Stimulated activated CD4-positive, alpha-beta T cell treated with anti-CD3 and anti-CD28 coated beads, TNF-alpha, amount 100 ng/mL, for 1 hour (primary cell): ENCODE data around the gene IFITM10.
"Not testable (repeated sequence)": the region's sequence is repeated elsewhere in the genome, so short reads cannot be mapped to it uniquely, and the experiment has no call there.

Source experiments
- DNase-seq, 3 donors: peaks; one replicate each; pipeline ENCODE4 v3.0.0-alpha.2; 2020; ENCODE audit warnings: low read depth in 3 of 3, low spot score in 1 of 3

Gene IFITM10

DNA sequence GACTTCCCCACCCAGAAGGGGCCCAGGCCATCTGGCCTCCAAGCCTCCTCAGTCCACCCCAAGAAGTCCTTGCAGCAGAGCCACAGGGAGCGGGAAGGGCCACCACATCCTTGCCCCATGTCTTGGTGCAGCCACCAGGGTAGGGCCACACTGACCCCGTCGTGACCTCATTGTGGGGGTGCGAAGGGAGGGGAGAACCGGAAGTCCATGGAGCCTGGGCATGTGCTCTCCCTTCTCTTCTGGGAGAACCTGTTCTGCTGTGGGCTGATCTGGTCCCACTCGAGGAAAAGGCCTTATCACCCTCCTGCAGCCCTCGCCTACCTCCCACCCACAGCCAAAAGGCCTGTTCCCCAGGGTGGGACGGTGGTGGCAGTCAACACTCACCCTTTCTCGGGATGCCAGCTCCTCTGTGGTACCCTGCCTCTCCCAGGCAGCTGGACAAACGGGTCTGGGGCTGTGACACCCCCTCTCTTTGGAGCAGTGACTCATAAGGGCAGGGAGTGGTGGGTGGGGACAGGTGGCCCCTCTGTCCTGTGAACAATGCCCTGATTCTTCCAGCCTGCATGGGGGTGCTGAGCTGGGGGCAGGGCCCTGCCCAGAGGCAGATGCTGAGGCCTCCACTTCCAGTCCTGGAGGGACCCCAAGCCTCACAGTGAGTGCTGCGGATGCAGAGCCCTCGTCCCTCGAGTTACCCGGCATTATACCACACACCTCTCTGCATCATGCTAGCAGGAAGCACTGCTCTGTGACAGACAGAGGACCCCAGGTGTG lies 27.9 kb upstream of the IFITM10 start:
- no peak for DNase-seq

DNA sequence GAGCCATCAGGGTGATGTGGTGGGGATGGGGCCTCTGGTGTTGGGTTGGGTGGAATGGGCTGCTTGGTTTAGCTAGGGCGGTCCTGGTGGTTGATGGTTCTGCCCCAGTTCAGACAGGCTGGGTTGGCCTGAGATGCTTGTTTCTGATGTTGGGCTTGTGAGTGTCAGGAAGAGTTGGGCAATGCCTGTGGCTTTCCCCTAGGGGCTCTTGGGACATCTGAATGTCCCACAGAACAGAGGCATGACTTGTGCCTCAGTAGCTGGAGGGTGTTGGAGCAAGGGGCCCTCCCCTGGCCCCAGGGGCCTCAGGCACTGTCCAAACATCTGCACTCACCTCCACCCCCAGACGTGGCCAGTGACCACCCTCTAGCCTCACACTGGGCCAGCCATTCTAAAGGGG lies 27.3 kb upstream of the IFITM10 start:
- no peak for DNase-seq

DNA sequence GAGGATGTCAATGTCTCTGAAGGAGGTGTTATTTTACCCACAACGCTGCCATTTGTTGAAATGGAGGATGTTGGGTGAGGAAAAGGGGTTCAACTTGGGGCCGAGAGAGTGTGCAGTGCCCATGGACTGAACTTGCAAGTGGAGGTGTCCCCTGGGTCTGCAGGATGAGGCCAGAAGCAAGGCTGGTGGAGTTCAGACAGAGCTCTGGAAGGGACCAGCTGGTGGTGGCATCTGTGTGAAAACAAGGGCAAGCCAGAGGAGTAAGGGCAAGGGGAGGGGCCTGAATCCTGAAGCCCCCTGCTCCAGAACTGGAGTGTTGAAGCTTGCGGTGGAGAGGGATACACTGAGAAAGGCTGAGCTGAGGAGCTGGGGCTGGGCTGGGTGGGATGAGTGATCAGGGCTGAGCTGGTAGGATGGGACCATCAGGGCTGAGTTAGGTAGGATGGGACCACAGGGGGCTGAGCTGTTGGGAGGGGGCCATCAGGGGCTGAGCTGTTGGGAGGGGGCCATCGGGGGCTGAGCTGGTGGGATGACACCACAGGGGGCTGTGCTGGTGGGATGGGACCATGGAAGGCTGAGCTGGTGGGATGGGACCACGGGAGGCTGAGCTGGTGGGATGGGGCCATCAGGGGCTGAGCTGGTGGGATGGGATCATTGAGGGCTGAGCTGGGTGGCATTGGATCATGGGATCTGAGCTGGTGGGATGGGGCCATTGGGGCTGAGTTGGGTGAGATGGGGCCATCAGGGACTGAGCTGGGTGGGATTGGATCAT lies 26.7 kb upstream of the IFITM10 start:
- DNase-seq = no peak

DNA sequence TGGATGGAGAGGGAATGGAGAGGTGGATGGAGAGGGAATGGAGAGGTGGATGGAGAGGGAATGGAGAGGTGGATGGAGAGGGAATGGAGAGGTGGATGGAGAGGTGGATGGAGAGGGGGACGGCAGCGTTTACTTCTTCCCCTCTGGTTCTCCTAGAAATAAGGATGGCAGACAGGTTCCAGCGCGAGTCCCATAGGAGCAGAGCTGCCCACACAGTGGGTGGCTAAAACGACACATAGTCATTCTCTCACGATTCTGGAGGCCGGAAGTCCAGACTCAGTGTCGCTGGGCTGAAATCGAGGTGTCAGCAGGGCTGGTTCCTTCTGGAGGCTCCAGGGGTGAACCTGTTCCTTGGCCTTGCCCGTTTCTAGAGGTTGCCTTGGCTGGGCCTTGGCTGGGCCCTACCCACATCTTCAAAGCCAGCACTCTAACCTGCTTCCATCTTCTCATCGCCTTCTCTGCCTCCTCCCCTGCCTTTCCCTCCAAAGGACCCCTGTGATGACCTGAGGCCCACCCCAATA lies 26.0 kb upstream of the IFITM10 start:
- no peak for DNase-seq

DNA sequence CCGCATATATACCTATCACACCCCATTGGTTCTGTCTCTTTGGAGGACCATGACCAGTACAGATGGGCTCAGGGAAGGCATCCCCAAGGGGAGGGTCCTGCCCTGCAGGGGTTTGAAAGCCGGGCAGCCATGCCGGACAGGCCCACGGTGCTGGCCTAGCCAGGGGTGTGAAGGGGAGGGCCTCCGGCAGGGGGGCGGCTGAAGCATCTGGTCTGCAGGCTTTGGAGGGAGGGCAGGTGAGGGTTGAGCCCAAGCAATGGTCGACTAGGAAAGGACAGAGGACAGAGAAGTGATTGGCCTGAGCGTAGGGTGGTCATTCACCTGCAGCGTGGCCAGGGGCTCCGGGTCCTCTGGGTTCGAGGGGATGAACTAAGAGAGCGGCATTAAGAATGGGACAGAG lies 24.5 kb upstream of the IFITM10 start:
- no peak for DNase-seq

DNA sequence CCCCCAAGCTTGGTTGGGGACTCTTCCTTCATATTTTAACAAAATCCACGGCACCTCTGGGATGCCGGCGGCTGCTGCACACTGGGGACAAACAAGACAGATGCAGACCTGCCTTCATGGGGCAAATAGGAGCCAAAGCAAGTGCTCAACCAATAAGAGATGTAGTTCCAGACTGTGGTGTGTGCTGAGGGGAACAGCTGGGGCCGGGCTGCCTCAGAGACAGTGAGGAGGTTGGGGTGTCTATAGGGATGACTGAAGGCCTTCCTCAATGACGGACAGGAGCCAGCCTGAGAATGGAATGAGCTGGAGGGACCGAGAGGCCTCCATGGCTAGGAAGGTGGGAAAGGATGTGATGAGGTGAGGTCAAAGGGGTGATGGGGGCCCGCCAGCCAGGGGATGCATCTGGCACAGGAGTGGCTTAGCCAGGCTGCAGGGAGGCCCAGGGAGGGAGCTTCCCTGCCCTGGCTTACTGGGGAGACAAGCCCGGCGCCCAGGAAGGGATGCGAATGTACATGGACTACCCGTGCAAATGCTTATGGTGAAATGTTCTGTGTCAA lies 23.7 kb upstream of the IFITM10 start:
- no peak for DNase-seq

DNA sequence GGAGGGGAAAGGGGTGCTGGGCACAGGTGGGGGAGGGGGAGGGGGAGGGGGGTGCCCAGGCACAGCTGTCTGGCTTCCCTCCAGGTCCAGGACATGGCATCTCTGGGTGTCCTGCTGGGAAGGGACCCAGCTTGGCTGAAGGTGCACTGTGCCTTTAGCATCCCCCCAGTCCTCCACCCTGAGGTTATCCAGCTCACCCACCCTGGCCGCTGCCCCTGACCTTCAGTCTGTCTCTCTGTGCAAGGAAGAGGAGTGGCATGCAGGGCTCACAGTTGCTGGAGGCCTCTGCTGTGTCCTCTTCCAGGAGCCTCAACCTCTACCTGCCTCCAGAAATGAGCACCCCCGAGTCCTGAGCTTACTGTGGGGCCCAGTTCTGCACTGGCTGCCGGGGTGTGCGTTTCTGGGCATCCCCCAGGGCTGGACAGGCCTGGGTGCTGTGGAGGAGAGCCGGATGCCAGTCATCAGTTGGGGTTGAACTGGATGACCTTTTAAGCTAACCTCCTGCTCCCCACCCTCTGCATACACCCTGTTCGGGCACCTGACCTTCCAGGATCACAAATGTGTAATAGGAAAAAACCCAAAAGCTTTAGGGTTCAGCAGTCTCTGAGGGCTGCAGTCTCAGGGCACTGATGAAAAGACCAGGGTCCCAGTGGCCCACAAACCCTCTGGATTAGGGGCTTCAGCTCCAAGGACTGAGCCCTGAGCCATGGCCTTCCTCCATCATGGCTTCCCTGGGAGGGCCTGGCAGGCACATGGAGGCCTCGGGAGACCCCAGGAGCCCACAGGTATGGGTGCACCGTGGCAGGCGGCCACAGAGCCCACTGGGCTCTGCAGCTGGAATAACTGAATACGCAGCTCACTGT lies 23.0 kb upstream of the IFITM10 start:
- no peak for DNase-seq

DNA sequence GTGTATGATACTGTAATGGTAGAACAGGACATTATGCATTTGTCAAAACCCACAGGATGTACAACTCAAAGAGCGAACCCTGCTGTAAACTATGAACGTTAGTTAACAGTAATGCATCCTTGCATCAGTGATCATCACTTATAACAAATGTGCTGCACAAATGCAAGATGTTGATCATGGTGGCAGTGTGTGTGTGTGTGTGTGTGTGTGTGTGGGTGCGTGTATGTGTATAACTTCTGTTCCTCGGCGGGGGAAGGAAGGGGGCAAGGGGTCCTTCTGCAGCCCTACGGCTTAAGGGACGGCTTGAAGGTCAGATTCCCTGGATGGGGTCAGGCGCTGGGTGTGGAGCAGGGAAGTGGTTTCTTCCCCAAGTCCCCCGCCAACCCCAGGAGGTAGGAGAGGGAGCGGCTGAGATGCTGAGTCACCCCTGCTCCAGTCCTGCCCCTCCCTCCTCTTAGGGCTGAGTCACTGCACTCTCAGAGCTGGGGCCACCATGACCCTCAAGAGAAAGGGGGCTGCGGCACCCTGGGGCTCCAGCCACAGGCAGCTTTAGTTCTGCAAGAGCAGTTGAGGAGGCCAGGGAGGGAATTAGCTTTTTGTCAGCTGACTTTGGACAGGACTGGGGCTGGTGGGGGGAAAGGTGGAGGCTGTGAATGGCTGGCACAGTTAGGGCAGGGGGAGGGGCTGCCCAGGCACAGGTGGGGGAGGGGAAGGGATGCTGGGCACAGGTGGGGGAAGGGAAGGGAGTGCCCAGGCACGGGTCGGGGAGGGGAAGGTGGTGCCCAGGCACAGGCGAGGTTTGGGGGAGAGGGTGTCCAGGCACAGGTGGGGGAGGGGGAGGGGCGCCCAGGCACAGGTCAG lies 22.1 kb upstream of the IFITM10 start:
- peak in 1 of 3 donors; percentile 31 for DNase-seq

DNA sequence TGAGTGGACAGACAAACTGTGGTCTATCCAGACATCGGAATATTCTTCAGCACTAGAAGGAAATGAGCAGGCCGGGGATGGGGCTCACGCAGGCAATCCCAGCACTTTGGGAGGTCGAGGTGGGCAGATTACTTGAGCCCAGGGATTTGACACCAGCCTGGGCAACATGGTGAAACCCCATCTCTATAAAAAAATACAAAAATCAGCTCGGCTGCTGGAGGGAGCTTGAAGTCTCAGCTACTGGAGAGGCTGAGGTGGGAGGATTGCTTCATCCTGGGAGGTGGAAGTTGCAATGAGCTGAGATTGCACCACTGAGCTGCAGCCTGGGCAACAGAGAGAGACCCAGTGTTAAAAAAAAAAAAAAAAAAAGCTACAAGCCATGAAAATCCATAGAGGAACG lies 21.3 kb upstream of the IFITM10 start:
- DNase-seq = no peak

DNA sequence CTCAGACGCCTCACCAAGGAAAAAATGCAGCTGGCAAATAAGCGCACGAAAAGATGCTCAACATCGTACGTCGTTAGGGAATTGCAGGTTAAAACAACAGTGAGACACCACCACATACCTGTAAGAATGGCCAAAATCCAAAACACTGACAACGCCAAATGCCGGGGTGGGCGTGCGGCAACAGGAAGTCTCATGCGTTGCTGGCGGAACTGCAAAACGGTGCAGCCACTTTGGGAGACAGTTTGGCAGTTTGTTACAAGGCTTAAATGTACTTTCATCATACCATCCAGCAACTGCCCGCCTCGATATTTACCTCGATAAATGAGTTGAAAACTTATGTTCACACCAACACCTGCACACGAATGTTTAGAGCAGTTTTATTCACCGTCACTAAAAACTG lies 20.9 kb upstream of the IFITM10 start:
- DNase-seq = no peak

DNA sequence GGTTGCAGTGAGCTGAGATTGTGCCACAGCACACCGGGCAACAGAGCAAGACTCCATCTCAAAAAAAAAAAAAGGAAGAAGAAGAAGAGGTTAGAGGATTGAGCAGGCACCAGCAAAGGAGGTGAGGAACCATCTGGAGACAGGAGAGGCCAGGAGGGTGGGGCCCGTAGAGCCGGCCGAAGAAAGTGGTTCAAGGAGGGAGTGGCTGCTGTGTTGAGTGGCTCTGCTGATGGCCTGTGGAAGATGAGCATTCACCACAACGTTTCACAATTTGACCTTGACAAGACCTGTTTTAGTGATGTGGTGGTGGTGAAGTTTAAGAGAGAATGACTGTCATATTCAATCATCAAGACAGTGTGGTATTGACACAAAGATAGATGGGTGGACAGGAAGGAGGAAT lies 20.1 kb upstream of the IFITM10 start:
- no peak for DNase-seq

DNA sequence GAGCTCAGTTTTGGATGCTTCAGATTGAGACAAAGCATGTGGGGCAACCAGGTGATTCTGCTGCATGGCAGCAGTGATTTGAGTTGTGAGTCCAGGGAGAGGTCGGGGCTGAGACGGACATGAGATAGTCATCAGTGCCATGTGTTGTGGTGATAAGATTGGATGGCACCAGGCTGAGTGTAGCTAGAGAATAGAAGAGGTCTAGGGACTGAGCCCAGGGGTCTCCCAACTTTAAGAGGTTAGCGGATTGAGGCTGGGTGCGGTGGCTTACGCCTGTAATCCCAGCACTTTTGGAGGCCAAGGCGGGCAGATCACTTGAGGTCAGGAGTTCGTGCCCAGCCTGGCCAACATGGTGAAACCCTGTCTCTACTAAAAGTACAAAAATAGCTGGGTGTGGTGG lies 19.7 kb upstream of the IFITM10 start:
- DNase-seq = no peak

DNA sequence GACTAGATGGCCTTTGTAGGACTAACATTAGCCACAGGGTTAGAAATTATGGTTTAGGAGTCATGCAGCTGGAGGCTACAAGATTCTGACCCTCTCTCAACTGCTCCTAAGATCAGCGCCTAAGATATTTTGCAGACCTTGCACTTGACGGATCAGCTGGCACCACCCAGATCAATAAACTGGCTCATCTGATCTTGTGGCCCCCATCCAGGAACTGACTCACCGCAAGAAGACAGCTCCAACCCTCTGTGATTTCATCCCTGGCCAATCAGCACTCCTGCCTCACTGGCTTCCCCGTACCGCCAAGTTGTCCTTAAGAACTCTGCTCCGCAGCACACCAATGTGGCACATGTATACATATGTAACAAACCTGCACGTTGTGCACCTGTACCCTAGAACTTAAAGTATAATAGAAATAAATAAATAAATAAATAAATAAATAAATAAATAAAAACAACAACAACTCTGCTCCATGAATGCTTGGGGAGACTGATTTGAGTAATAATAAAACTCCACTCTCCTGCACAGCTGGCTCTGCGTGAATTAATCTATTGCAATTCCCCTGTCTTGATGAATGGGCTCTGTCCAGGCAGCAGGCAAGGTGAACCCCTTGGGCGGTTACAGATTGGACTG lies 19.0 kb upstream of the IFITM10 start:
- not testable (repeated sequence) for DNase-seq

DNA sequence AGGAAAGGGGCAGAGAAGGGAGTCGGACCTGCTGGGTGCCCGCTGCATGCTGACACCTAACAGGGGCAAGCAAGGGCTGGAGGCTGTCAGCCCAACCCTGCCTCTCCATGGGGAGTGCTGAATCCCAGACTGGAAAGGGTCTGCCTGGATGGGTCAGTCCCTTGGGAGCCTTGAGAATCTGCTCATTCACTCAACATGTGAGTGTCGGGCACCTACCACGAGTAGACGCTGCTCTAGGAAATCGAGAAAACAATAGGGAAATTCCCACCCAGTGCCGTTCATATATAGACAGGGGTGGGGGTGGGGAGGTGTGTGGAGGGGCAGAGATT lies 17.7 kb upstream of the IFITM10 start:
- no peak for DNase-seq

DNA sequence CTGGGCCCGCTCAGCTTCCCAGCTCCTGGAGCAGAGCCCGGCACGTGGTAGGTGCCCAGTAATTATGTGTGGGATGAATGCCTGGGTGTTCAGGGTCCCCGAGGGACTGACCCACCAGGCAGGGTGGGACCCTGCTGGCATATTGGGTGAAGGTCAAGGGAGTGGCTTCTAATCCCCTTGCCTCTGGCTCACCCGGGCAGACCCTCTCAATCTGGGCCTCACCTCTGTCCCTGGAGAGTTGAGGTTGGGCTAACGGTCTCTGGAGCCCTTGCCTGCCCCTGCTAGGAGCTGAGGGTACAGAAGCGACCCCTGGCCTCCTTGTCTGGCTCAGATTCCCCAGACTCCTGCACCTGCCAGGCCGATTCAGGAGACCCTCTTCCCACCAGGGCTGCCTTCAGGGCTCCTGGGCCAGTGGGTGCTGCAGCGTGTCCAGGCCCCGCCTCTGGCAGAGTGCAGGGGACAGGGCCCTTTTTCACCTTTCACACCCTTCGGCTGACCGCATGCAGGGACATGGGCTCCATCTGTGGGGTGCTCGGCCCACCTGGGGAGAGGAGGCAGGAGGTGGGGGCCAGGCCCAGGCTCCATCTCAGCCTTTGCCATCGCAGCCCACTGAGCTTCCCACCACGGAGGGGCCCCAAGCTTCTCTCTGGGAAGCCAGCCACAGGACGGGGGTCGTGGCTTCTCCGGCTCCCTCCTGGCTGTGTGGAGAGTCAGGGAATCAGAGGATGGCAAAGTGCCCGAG lies 17.2 kb upstream of the IFITM10 start:
- no peak for DNase-seq

DNA sequence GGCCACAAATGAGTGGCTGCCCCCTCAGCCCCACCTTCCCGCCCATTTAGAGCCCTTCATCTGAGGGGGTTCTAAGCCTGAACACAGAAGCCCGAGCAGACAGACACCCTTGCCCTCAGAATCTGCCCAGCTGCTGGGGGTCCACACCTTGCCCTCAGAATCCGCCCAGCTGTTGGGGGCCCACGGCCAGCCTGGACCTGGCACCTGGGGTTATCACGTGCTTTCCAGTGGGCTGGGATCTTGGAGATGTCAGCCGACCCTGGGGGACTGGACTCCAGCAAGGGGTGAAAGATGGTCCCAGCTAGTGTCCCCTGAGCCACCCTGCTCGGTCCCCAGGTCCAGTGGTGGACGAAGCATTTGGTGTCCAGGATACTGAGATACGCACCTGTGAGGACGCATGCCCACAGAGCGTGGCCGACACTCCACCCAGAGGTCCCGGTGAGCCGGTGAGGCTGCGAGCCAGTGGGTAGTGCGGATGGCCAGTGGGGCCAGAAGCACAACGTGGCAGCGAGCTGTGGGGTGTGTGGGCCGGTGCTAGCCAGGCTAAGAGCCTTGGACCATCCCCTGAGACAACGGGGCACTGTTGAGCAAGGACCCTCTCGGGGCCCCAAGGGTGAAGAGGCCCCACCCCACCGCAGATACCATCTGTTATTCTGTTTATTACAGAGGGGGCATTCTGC lies 16.5 kb upstream of the IFITM10 start:
- DNase-seq = no peak

DNA sequence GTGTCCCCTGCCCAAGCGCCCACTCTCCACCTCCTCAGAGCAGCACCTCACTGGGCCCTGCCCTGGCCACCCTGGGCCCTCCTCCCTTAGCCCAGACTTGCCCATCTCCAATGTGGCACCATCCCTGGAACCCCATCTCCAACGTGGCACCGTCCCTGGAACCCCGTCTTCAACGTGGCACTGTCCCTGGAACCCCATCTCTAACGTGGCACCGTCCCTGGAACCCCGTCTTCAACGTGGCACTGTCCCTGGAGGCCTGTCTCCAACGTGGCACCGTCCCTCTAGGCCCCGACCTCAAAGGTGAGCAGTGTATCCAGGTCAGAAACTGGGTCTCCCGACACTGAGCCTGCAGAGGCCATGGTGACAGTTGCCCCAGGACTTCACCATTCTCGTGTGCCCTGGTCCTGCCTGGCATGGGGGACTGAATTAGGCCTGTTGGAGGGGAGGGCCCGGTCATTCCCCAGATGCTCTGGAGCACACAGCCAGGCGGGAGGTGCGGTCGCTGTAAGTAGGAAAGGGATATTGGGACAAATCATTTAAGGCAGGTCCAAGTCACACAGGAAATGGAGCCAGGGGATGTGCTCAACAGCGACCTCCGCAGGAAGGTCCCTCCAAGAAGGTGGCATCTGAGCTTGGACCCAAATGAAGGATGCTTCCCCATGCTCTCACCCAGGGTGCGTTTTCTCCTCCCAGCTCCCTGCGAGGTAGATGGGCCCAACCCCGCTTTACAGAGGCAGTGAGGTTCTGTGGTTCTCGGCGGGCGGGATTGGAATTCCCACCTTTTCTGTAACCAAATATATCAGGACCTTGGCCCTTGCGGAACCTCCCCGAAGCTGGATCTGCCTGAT lies 15.7 kb upstream of the IFITM10 start:
- DNase-seq = no peak
